DMS153 treated with DMSO at 0.1 percent for 48 hours (cell line): ENCODE data around the gene TXN.
A peak's percentile ranks its signal among the peaks of the same experiment; 100 is the strongest.

Source experiments
- DNase-seq: peaks from one replicate; lab custom pipeline; 2025; ENCODE audit not compliant: unreplicated experiment; lab: John Stamatoyannopoulos, UW

TXN gene

GRCh38 chr9:110256380-110257096 lies at the start of gene TXN:
TSS of gene TXN (minus strand) at chr9:110256507. CDS start at chr9:110256435, 72 bp downstream.
- DNase-seq, result peak; percentile 62

DNA sequence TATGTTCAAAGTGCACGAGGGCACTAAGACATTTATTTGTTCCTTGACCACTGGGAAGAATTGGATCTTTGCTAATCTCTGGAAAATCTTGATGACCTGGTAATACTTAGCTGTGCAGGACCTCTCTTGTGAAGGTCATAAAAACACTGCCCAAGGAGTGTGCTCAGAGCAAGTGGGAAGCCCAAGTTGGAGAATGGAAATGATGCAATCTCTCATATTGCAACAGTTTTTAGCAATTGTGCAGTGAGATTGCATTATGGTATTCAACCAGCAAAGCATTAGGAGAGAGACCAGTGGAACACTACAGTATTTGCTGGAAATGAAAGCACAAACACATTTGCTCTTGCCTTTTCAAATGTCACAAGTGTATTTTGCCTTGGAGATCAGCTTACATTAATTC lies 46.8 kb upstream of the TXN start:
- no peak for DNase-seq

GRCh38 chr9:110298043-110298605 lies 41.8 kb upstream of the TXN start:
- DNase-seq, result no peak

DNA sequence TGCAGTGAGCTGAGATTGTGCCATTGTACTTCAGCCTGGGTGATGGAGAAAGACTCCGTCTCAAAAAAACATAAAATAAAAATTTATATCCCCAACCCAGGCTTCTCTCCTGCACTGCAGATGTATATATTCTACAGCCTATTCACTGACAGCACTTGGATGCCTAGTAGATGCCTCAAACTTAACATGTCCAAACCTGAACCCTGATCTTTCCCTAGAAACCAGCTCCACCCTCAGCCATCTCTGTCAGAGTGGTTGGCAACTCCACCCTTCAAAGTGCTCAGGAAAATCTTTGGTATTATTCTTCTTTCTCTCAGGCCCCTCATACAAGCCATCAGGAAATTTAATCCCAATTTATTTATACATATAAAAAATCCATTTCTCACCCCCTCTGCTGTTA lies 36.9 kb upstream of the TXN start:
- no peak for DNase-seq

GRCh38 chr9:110291921-110292557 lies 35.7 kb upstream of the TXN start:
- no peak for DNase-seq

- DNase-seq, result no peak
These were observed 33.7 kb upstream of the TXN start for GRCh38 chr9:110290001-110290400.

- no peak for DNase-seq
These were observed 32.2 kb upstream of the TXN start for GRCh38 chr9:110288503-110288902.

DNA sequence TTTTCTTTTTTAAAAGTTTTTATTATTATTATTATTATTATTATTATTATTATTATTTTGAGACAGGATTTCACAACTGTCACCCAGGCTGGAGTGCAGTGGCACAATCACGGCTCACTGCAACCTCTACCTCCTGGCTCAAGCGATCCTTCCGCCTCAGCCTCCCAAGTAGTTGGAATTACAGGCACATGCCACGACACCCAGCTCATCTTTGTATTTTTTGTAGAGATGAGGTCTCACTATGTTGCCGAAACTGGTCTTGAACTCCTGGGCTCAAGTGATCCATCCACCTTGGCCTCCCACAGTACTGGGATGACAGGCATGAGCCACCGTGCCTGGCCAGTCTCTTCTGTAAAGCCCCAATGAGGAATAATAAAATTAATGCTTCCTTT lies 31.0 kb upstream of the TXN start:
- DNase-seq, result no peak

- DNase-seq, result no peak
These were observed 28.0 kb upstream of the TXN start for GRCh38 chr9:110284211-110284844.

DNA sequence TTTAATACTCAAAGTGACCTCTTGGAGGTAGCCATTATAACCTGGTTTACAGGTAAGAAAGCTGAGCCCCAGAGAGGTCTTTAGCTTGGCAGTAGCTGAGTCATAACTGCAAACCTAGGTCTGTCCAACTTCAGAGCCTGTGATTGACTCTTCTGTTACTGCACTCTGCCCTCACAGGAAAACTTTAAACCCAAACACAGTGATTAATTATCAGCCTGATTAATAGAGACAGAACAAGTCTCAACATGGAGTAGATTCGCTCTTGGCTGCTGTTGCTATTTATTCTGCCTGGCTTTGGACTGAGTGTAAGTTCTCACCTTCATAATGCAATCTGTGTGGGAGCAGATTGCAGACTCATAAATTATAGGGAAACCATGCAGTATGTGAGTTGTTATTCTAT lies 27.4 kb upstream of the TXN start:
- no peak for DNase-seq

GRCh38 chr9:110282739-110283081 lies 26.4 kb upstream of the TXN start:
- no peak for DNase-seq

GRCh38 chr9:110282018-110282738 lies 25.9 kb upstream of the TXN start:
- no peak for DNase-seq

- DNase-seq, result no peak
These were observed 21.9 kb upstream of the TXN start for GRCh38 chr9:110278080-110278707.

DNA sequence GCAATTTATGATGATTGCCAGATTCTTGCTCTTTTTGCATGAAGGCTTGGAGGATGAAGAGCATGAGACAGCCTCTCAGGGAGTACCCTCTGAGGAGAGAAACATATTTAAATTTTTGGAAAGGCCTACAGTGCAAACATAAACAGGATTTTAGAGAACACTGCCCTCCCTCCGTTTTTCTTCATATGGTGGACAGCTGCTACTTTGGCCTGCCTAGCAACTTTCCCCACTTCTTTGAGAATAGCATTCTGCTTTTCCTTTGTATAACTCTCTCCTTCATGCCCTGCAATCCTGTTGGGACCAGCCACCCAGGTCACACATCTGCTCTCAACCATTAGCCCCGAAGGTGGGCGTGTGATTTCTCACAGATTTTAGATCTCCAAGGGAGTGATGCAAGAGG lies 20.5 kb upstream of the TXN start:
- no peak for DNase-seq

DNA sequence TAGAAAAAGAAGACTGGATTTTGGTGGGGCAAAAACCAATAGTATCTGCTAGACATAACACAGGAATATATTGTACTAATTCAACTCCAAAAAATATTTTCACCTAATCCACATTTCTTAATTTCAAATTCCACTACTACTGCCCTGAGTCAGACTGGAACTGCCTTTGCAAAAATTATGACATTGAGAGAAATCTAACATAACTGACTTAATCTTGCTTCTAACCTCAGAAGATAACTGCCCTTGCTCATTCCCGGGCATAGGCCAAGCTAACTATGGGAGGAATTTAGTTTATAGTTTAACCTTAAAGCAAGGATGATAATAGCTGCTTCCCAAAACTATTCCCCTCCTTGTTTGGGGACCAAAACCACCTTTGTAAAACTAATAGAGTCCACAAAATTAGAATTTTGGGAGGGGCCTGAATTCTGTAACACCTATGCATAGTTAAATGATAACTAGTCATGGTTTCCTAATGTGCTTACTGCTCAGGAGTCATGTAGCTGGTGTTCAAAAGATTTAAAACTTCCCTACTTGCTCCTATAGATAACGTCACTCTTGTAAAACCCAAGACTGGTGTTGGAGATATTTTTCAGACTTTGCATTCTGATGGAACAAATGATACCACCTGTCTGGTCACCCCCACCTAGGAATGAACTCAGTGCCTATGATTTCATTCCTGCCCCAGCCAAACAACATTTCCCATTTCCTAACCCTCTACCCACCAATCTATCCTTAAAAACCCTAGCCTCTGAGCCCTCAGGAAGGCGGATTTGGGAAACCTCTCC lies 14.1 kb upstream of the TXN start:
- DNase-seq, result no peak

DNA sequence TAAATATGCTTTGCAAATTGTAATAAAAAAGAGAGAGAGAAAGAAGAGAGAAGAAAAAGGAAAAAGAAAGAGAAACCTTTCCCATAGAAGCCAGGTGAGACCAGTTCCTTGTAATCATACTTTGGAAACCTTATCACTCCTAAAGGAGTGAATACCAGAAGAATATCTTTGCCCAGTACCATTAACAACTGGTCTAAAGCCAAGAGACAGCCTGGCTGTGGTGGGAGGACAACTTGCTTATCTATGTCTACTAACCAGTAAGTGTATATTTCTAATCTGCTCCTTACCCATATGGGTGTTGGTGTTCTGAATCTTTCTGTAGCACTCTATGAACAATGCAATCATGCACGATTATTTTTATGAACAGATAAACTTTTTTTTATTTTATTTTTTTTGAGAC lies 10.5 kb upstream of the TXN start:
- DNase-seq, result no peak

DNA sequence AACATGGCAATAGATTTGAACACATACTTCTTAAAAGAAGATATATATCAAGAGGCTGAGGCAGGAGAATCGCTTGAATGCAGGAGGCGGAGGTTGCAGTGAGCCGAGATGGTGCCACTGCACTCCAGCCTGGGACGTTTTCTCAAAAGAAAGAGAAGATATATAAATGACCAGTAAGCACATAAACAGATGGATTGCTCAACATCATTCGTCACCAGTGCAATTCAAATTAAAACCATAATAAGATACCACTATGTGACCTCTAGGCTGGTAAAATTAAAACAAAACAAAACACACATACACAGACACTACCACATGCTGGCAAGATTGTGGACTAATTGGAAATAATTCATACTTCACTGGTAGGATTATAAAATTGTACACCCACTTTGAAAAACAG lies 5.3 kb upstream of the TXN start:
- DNase-seq, result no peak

DNA sequence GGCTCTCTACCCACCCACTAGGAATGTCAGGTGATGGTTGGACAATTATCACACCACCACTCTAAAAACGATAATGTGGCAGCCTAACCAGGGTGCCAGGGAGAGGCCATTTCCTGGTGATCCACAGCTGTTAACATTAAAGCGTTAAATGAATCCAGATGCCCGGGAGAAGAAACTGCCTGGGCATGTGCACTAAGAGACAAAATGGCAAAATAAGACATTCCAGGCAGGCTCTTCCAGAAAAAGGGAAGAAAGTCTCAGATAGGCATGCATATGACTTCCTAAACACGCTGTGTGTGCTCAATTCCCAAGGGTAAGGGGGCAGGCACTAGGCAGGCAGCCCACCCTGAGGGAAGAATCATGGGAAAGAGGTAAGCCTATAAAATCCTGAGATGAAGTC lies 4.6 kb upstream of the TXN start:
- no peak for DNase-seq

DNA sequence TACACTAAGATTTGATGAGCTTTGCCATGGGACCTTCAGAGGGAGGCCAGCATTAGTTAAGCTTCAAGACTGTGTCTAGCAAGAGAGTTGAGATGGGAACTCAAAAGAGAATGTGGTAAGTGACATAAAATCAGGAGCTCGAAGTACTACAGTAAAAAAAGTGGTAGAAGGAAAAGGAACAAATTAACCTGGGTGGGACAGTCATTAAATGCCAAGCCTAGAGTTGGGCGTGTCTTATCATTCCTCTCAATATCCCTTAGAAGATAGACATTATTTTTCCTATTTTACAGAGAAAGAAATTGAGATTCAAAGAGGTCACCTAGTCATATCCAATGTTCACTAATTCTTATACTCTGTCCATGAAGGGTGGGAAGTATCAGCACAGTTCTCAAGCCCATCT lies 3.3 kb upstream of the TXN start:
- DNase-seq, result no peak

DNA sequence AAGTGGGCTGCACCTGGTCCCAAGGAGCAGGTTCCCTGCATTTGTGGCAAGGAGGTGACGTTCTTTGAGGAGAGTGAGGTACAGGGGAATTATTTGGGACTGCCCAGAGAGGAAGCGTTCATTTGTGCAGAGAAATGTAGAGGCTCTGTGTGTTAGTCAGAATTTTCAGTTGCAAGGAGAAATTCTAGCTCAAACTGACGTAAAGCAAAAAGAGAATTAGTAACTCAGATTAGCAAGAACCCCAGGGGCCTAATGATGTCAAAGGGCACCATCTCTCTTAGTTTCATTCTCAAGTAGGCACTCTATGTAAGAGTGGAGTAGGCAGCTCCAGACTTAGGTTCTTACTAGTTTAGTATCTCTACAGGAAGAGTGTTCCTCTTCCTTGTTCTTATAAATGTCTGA lies 2.4 kb upstream of the TXN start:
- no peak for DNase-seq
